ENCODE data around the gene FLOT2. TPM values are rescaled to one million over a fixed set of nuclear protein-coding genes. Genes with fewer than 3 reads are reported as not detected.
A peak's percentile ranks its signal among the peaks of the same experiment; 100 is the strongest.

Gene FLOT2
- total and polyA plus RNA-seq, 2 of the 8 experiments (the other 6 are each of a cell fraction or from before 2014, with no cell fraction given): 116 to 189 TPM

DNA sequence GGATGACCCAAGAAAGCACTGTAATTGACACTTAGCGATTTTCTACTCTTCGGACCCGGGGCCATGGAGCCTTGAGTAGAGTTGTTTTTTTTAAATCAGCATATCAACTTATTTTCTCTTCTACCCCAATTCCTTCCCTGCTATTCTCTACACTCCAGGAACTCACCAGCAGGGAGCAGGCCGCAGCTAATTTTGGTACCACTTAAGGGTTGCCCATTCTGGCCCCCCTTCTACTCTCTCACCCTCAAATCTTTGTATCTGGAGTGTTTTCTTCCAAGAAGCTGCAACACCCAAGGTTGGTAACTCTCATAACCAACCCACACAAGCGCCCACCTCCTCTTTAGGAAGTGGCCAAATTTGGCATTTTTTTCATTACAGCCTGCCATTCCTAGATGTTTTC is 48.3 kb downstream of the FLOT2 start:
- no peak for DNase-seq (ENCODE audit: low read depth in 1 of 2, low spot score in 2 of 2)
- POLR2A ChIA-PET (ENCODE audit: partially characterized antibody): interaction anchor here (0.6 to 1.3 kb wide), 6 partner anchors 20 to 183 kb away, joined by 3 read pairs; no protein-coding TSS in a partner anchor
- TF ChIP-seq SP4 (IDR thresholded peaks at IDR 0.05; ENCODE audit: low read length) (no peak), RAD21 (IDR thresholded peaks at IDR 0.05 in 1 of 2, conservative IDR thresholded peaks at IDR 0.05 in 1 of 2; ENCODE audit: low read depth in 2 of 2, low read length in 2 of 2) (peak; percentile 31 to 37)
- TF ChIP-seq, protein P1, sequence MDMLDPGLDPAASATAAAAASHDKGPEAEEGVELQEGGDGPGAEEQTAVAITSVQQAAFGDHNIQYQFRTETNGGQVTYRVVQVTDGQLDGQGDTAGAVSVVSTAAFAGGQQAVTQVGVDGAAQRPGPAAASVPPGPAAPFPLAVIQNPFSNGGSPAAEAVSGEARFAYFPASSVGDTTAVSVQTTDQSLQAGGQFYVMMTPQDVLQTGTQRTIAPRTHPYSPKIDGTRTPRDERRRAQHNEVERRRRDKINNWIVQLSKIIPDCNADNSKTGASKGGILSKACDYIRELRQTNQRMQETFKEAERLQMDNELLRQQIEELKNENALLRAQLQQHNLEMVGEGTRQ (IDR thresholded peaks at IDR 0.05; ENCODE audit: low read length): no peak
- TF ChIP-seq, protein P2, sequence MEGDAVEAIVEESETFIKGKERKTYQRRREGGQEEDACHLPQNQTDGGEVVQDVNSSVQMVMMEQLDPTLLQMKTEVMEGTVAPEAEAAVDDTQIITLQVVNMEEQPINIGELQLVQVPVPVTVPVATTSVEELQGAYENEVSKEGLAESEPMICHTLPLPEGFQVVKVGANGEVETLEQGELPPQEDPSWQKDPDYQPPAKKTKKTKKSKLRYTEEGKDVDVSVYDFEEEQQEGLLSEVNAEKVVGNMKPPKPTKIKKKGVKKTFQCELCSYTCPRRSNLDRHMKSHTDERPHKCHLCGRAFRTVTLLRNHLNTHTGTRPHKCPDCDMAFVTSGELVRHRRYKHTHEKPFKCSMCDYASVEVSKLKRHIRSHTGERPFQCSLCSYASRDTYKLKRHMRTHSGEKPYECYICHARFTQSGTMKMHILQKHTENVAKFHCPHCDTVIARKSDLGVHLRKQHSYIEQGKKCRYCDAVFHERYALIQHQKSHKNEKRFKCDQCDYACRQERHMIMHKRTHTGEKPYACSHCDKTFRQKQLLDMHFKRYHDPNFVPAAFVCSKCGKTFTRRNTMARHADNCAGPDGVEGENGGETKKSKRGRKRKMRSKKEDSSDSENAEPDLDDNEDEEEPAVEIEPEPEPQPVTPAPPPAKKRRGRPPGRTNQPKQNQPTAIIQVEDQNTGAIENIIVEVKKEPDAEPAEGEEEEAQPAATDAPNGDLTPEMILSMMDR (IDR thresholded peaks at IDR 0.05; ENCODE audit: control extremely low read depth in 1 of 3, insufficient read depth in 1 of 3, low read depth in 1 of 3, low read length in 3 of 3): peak; percentile 1 to 36 (median 26); a peak in 3 of 4 replicates

More for the DNA sequence above, 48.3 kb downstream of the FLOT2 start:
- Histone ChIP-seq H2AK5ac (ENCODE audit: low read depth, low read length) (no peak overlapping the region), H3K79me2 (ENCODE audit: control insufficient read depth in 1 of 2, insufficient read depth in 2 of 2, low read length in 2 of 2) (no peaks in the 10 kb centered on the region), H2BK120ac (replicated peaks; ENCODE audit: low read depth, low read length) (no peak overlapping the region), H3K4me1 (replicated peaks in 1 of 4; ENCODE audit: control insufficient read depth in 3 of 4, insufficient read depth in 4 of 4, low read length in 3 of 4) (no peaks in the 10 kb centered on the region; a peak in 1 of 7 replicates), H2BK15ac (ENCODE audit: low read length) (no peak overlapping the region), H3K14ac (ENCODE audit: insufficient read length) (no peak overlapping the region), H3K36me3 (ENCODE audit: control insufficient read depth in 2 of 4, insufficient read depth in 4 of 4, low read length in 3 of 4) (no peaks in the 10 kb centered on the region), H4K5ac (ENCODE audit: insufficient read length, low read depth, low read length) (no peak overlapping the region), H3K18ac (ENCODE audit: extremely low read depth, low read length) (no peak overlapping the region), H3K4ac (replicated peaks; ENCODE audit: insufficient read length, low read depth, low read length) (no peak overlapping the region), H3K23me2 (ENCODE audit: low read depth, low read length) (no peaks in the 10 kb centered on the region; the same call in 1 of the 2 replicates), H4K20me1 (replicated peaks in 1 of 2; ENCODE audit: control insufficient read depth in 1 of 2, insufficient read depth in 2 of 2, low read length in 2 of 2) (no peaks in the 10 kb centered on the region), H2AFZ (ENCODE audit: low read length) (no peak overlapping the region), H3K27ac (ENCODE audit: low read depth, low read length) (no peak overlapping the region), H3K23ac (ENCODE audit: insufficient read length) (no peak overlapping the region), H2BK5ac (ENCODE audit: low read depth, low read length) (no peak overlapping the region), H3K9me3 (ENCODE audit: insufficient read depth in 2 of 2, low read depth in 1 of 2, low read length in 1 of 2) (no peaks in the 10 kb centered on the region), H3K56ac (replicated peaks; ENCODE audit: insufficient read length, low read depth, low read length) (no peak overlapping the region), H3K9ac (replicated peaks in 1 of 4; ENCODE audit: extremely low read depth in 1 of 4, low read depth in 3 of 4, low read length in 3 of 4) (no peak overlapping the region), H2BK12ac (ENCODE audit: low read depth, low read length) (no peak overlapping the region), H3K27me3 (replicated peaks in 1 of 4; ENCODE audit: control insufficient read depth in 3 of 4, extremely low read depth in 1 of 4, insufficient read depth in 3 of 4, low read length in 3 of 4) (no peaks in the 10 kb centered on the region), H4K8ac (ENCODE audit: extremely low read depth, insufficient read depth, low read length) (no peak overlapping the region), H3K79me1 (ENCODE audit: low read depth, low read length) (no peaks in the 10 kb centered on the region), H2BK20ac (ENCODE audit: low read length) (no peak overlapping the region), H4K91ac (replicated peaks; ENCODE audit: insufficient read length, low read length) (no peak overlapping the region), H3K4me3 (ENCODE audit: extremely low read depth in 1 of 4, insufficient read depth in 2 of 4, low read depth in 3 of 4, low read length in 4 of 4) (no peak overlapping the region), H3K4me2 (ENCODE audit: insufficient read depth in 1 of 2, low read depth in 2 of 2, low read length in 2 of 2) (no peak overlapping the region)
- no peak for FAIRE-seq
- 89% methylated on average over 5 of the region's 5 CpGs; no CpG with 5 or more reads in 1 of the 2 experiments for WGBS, 2 experiments (ENCODE audit: extremely low coverage in 1 of 2, insufficient coverage in 1 of 2, insufficient read length in 1 of 2, insufficient replicate concordance in 2 of 2, low coverage in 1 of 2, low lambda C conversion rate in 2 of 2, missing lambda C conversion rate in 1 of 2)
- CTCF ChIA-PET (ENCODE audit: partially characterized antibody): interaction anchor here (0.7 to 5.3 kb wide), 42 partner anchors 9 to 121 kb away, joined by 3 to 34 read pairs (median 5); partner anchors contain the start of genes FLOT2 and NEK8

All from H1 (cell line).